Activated CD8-positive, alpha-beta T cell treated with anti-CD3 and anti-CD28 coated beads for 36 hours (primary cell): Measurements from ENCODE around the gene EIF1AD. TPM values are rescaled to one million over a fixed set of nuclear protein-coding genes. Genes with fewer than 3 reads are reported as not detected.
A peak's percentile ranks its signal among the peaks of the same experiment; 100 is the strongest.

Experiments used
- ATAC-seq: fragments of 200-7000 bp; cut with Tn5 transposase; one replicate; pipeline ENCODE4 v1.10.0; 2021; ENCODE audit warnings: mild to moderate bottlenecking, moderate library complexity
- CTCF ChIA-PET: fragments of 350-600 bp; sonication (Branson Sonifier 250); formaldehyde crosslinking; loops from one replicate; lab custom pipeline; 2021; ENCODE audit warnings: antibody characterized with exemption; lab: Charles Lee
- POLR2A ChIA-PET: fragments of 350-600 bp; sonication (Branson Sonifier 250); formaldehyde crosslinking; loops from one replicate; lab custom pipeline; 2021; ENCODE audit warnings: antibody characterized with exemption; lab: Charles Lee
- DNase-seq: peaks from one replicate; pipeline ENCODE4 v3.0.0-alpha.2; 2020
- H3K27ac Mint-ChIP-seq: one replicate; pipeline ENCODE4 v1.8.0; 2021; ENCODE audit warnings: mild to moderate bottlenecking, mixed read lengths
- H3K27me3 Mint-ChIP-seq: one replicate; pipeline ENCODE4 v1.8.0; 2021; ENCODE audit warnings: mixed read lengths
- H3K36me3 Mint-ChIP-seq: one replicate; pipeline ENCODE4 v1.8.0; 2021; ENCODE audit warnings: low read depth, mixed read lengths
- H3K4me1 Mint-ChIP-seq: one replicate; pipeline ENCODE4 v1.8.0; 2021; ENCODE audit warnings: low read depth, mixed read lengths
- H3K4me3 Mint-ChIP-seq: one replicate; pipeline ENCODE4 v1.8.0; 2021; ENCODE audit warnings: mild to moderate bottlenecking, moderate library complexity, mixed read lengths
- H3K9me3 Mint-ChIP-seq: one replicate; pipeline ENCODE4 v1.8.0; 2021; ENCODE audit warnings: mixed read lengths
- CTCF ChIP-seq: fragments of 200-600 bp; IDR thresholded peaks from one replicate; pipeline ENCODE4 v1.8.0; 2022; ENCODE audit warnings: antibody characterized with exemption, mild to moderate bottlenecking
- intact Hi-C: fragments of 100-400 bp; cut with micrococcal nuclease; formaldehyde crosslinking; loops from one replicate; pipeline ENCODE4 v1.10.0; 2022
- total RNA-seq, 2 experiments: library from RNA; stranded (reverse); gene quantifications; one replicate each; pipeline ENCODE4 v1.2.3, GENCODE V29; 2021

The EIF1AD gene
- total RNA-seq, 2 experiments from 2014 or later = 44.4 to 45.6 TPM

DNA sequence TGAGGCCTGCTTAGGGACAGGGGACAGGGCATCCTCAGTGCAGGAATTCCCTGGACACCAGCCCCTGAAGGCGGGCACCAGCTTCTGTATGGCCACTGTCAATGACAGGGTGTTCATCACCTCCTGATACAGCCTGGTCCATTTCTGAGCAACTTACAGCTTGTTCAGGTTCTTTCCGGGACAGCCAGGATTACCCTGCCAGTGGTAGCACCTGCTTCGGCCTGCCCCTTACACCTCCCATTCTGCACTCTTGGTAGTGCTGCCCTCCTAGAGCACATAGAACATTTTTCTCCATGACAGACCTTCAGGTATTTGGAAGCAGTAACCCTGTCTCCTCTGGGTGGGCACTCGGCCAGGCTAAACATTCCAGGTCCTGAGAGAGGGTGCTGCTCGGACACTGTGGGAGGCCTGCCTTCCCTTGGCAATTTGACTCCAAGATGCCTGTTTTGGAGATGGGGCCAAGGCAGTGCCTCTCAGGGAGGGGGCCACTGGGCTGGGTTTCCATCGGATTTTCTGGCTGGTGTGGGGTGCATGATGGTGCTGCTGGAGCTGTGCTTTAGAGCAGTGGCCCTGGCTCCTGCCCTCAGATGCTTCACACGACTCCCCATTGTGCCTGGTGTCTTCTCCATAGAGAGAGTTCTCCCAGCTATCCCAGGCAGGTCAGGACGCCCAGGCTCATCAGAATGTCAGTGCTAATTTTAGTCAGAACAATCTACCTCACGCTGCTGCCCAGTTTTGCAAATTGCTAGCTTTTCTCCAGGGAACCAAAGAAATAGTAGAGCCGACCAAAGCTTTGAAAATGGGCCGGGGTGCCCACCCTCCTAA, 45.8 kb upstream of the EIF1AD start:
- DNase-seq (no peak), ATAC-seq (no peak)
- no peak overlapping the region for H3K27ac Mint-ChIP-seq
- CTCF ChIA-PET = interaction anchor here (1.6 to 5.9 kb wide), 4 partner anchors 9 to 36 kb away, joined by 5 to 60 read pairs (median 49); partner anchors contain the start of genes CST6, PACS1 and SF3B2
- peaks cover 5% of the 10 kb centered on the region for H3K36me3 Mint-ChIP-seq
- peaks cover 7% of the 10 kb centered on the region for H3K27me3 Mint-ChIP-seq
- H3K4me1 Mint-ChIP-seq = peaks cover 32% of the 10 kb centered on the region
- POLR2A ChIA-PET = interaction anchor here (1.3 kb wide), 1 partner anchor 45 kb away, joined by 3 read pairs; the partner anchor contains the start of gene BANF1
- TF ChIP-seq CTCF = no peak
- intact Hi-C loops = no loop called here
- H3K9me3 Mint-ChIP-seq = no peaks in the 10 kb centered on the region
- no peak overlapping the region for H3K4me3 Mint-ChIP-seq

- peaks cover 7% of the 10 kb centered on the region for H3K27me3 Mint-ChIP-seq
- intact Hi-C loops = no loop called here
Measured at GRCh38 chr11:66046901-66047300, 44.9 kb upstream of the EIF1AD start.

DNA sequence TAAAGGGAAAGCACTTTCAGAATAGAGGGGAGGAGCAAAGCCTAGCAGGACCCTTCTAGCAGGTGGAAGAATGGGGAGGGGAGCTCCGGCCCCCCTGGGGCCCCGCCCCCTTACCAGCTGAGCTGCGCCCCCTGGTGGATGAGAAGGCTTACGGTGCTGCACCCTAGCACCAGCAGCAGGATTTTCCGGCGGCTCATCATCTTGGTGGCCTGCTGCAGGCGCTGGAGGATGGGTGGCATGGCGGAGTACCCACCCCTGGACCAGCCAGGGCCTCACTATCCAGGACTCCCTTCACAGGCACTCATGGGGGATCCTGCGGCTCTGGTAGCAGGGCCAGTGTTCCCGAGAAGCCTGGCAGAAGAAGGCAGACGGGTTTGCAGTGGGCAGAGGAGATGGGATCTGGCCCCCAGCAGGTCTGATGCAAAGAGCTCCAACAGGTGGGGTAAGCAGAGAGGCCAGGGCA, 43.3 kb upstream of the EIF1AD start:
- no peaks in the 10 kb centered on the region for H3K9me3 Mint-ChIP-seq
- intact Hi-C loops = no loop called here
- DNase-seq (peak; percentile 88), ATAC-seq (peak; percentile 93)
- H3K36me3 Mint-ChIP-seq = no peaks in the 10 kb centered on the region
- ChIA-PET POLR2A (interaction anchor here (0.8 to 1.0 kb wide), 3 partner anchors 24 to 81 kb away, joined by 3 read pairs; partner anchors contain the start of gene CST6), CTCF (interaction anchor here (0.7 to 5.9 kb wide), 49 partner anchors 10 to 350 kb away, joined by 3 to 60 read pairs (median 4); partner anchors contain the start of genes CATSPER1, CCDC85B, CST6 and FIBP)
- peak overlapping the region; percentile 69 for H3K27ac Mint-ChIP-seq
- TF ChIP-seq CTCF = peak; percentile 98
- peaks cover 20% of the 10 kb centered on the region for H3K4me1 Mint-ChIP-seq
- peak overlapping the region; percentile 38 for H3K4me3 Mint-ChIP-seq
- peaks cover 7% of the 10 kb centered on the region for H3K27me3 Mint-ChIP-seq

More at GRCh38 chr11:66046901-66047300, 44.9 kb upstream of the EIF1AD start:
- no peak overlapping the region for H3K27ac Mint-ChIP-seq
- ATAC-seq (no peak), DNase-seq (no peak)
- POLR2A ChIA-PET = interaction anchor here (0.8 to 1.0 kb wide), 3 partner anchors 12 to 159 kb away, joined by 3 to 4 read pairs (median 4); partner anchors contain the start of gene FIBP
- H3K4me1 Mint-ChIP-seq = peaks cover 31% of the 10 kb centered on the region
- H3K4me3 Mint-ChIP-seq = no peak overlapping the region
- CTCF ChIA-PET = interaction anchor here (0.6 to 5.9 kb wide), 7 partner anchors 8 to 101 kb away, joined by 3 to 60 read pairs (median 38); partner anchors contain the start of genes CST6, PACS1 and SF3B2
- no peaks in the 10 kb centered on the region for H3K36me3 Mint-ChIP-seq
- no peak for TF ChIP-seq CTCF
- H3K9me3 Mint-ChIP-seq = no peaks in the 10 kb centered on the region

GRCh38 chr11:66044757-66045156, 42.8 kb upstream of the EIF1AD start:
- no peak for TF ChIP-seq CTCF
- ChIA-PET CTCF (interaction anchor here (0.7 to 5.9 kb wide), 47 partner anchors 9 to 349 kb away, joined by 3 to 60 read pairs (median 4); partner anchors contain the start of genes CATSPER1, CCDC85B, CST6 and FIBP), POLR2A (interaction anchor here (1.0 kb wide), 1 partner anchor 33 kb away, joined by 3 read pairs; the partner anchor contains the start of gene CST6)
- DNase-seq = peak; percentile 36
- H3K9me3 Mint-ChIP-seq = no peaks in the 10 kb centered on the region
- H3K27me3 Mint-ChIP-seq = peaks cover 7% of the 10 kb centered on the region
- no peak overlapping the region for H3K4me3 Mint-ChIP-seq
- H3K36me3 Mint-ChIP-seq = no peaks in the 10 kb centered on the region
- peak; percentile 60 for ATAC-seq
- H3K4me1 Mint-ChIP-seq = peaks cover 20% of the 10 kb centered on the region
- peak overlapping the region; percentile 69 for H3K27ac Mint-ChIP-seq
- intact Hi-C loops = no loop called here
